GM12878 (cell line): ENCODE measurements around the gene LDLRAD4. TPM values are rescaled to one million over a fixed set of nuclear protein-coding genes. Genes with fewer than 3 reads are reported as not detected.
A peak's percentile ranks its signal among the peaks of the same experiment; 100 is the strongest.

Experiments used
- CHD4 ChIP-seq: fragments of 200-600 bp; sonication (generic); IDR thresholded peaks from 2 replicates; pipeline ENCODE4 v1.6.1; 2016; ENCODE audit warnings: mild to moderate bottlenecking
- ETV6 ChIP-seq, 2 experiments: fragments of 450-650 bp in 1 of 2; IDR thresholded peaks in 1 of 2; conservative IDR thresholded peaks in 1 of 2; 2 replicates each; pipeline ENCODE4 v1.6.1; 2014; ENCODE audit warnings: antibody characterized with exemption in 1 of 2, borderline replicate concordance in 1 of 2, low read depth in 1 of 2, mild to moderate bottlenecking in 1 of 2, moderate library complexity in 1 of 2
- FOXM1 ChIP-seq: IDR thresholded peaks from 2 replicates; pipeline ENCODE4 v1.6.1; 2012; ENCODE audit warnings: low read depth, mild to moderate bottlenecking, inconsistent platforms, low read length, moderate library complexity
- IKZF1 ChIP-seq: fragments of 450-650 bp; conservative IDR thresholded peaks from 2 replicates; pipeline ENCODE4 v1.6.1; 2017; ENCODE audit warnings: antibody characterized with exemption, mild to moderate bottlenecking
- JUND ChIP-seq: IDR thresholded peaks from 2 replicates; pipeline ENCODE4 v1.6.1; 2012; ENCODE audit warnings: low read depth, mild to moderate bottlenecking, low read length, improper control_type of control experiment, moderate library complexity
- KLF5 ChIP-seq: fragments of 450-650 bp; IDR thresholded peaks from 2 replicates; pipeline ENCODE4 v1.6.1; 2014; ENCODE audit warnings: mild to moderate bottlenecking; ENCODE audit not compliant: partially characterized antibody
- MEF2A ChIP-seq: IDR thresholded peaks from 2 replicates; pipeline ENCODE4 v1.6.1; 2011; ENCODE audit warnings: low read depth, mild to moderate bottlenecking, low read length, moderate library complexity; ENCODE audit not compliant: insufficient read depth
- SMC3 ChIP-seq: IDR thresholded peaks from 2 replicates; pipeline ENCODE4 v1.6.1; 2011; ENCODE audit warnings: low read length, improper control_type of control experiment, borderline replicate concordance
- SPI1 ChIP-seq: IDR thresholded peaks from 2 replicates; pipeline ENCODE4 v1.6.1; 2011; ENCODE audit warnings: low read depth, mild to moderate bottlenecking, low read length, moderate library complexity, borderline replicate concordance; ENCODE audit not compliant: insufficient read depth
- SRF ChIP-seq, 2 experiments: IDR thresholded peaks; 2 replicates each; pipeline ENCODE4 v1.6.1; 2011; ENCODE audit warnings: low read depth in 2 of 2, low read length in 2 of 2, mild to moderate bottlenecking in 1 of 2, moderate library complexity in 1 of 2
- TBL1XR1 ChIP-seq: IDR thresholded peaks from 2 replicates; pipeline ENCODE4 v1.6.1; 2012; ENCODE audit warnings: low read depth, low read length, improper control_type of control experiment
- ZNF207 ChIP-seq: fragments of 450-650 bp; IDR thresholded peaks from 2 replicates; pipeline ENCODE4 v1.6.1; 2014; ENCODE audit warnings: antibody characterized with exemption, mild to moderate bottlenecking, borderline replicate concordance
- ZNF217 ChIP-seq: fragments of 450-650 bp; IDR thresholded peaks from 2 replicates; pipeline ENCODE4 v1.6.1; 2017; ENCODE audit warnings: antibody characterized with exemption, mild to moderate bottlenecking
- polyA plus RNA-seq, 11 experiments: library from polyadenylated mRNA; depleted of rRNA in 4 of 11; unstranded in 6 of 11; stranded (reverse) in 5 of 11; fragments of >200 nt; fragmentation: Nextera tagmentation in 4 of 11; fragmentation: Illumina TruSeq in 1 of 11; extraction: Ambion mirVana in 4 of 11; extraction: Trizol in 1 of 11; gene quantifications; 1 replicate in 1 of 11; 2 replicates in 10 of 11; pipeline versions ENCODE4 v1.2.1 to v1.2.3, GENCODE V29; 2011 to 2016; ENCODE audit warnings: inconsistent platforms in 2 of 11, missing spikeins in 2 of 11, low read depth in 1 of 11
- total RNA-seq, 4 experiments: library from RNA; depleted of rRNA in 3 of 4; stranded (reverse); fragments of >200 nt in 3 of 4; fragmentation: Illumina TruSeq in 1 of 4; extraction: Trizol in 1 of 4; gene quantifications; 2 replicates each; pipeline versions ENCODE4 v1.2.1 to v1.2.3, GENCODE V29; 2013 to 2021
- TF ChIP-seq, protein P1 (sequence below): fragments of 450-650 bp; IDR thresholded peaks from 2 replicates; pipeline ENCODE4 v1.6.1; 2017; ENCODE audit warnings: mild to moderate bottlenecking, low read depth, inconsistent platforms; ENCODE audit not compliant: poor library complexity, severe bottlenecking
- TF ChIP-seq, protein P2 (sequence below): IDR thresholded peaks from 2 replicates; pipeline ENCODE4 v1.6.1; 2011; ENCODE audit warnings: borderline replicate concordance, low read depth, mild to moderate bottlenecking, moderate library complexity, mixed read lengths, low read length; ENCODE audit not compliant: insufficient read depth; ENCODE audit errors: extremely low read length
- TF ChIP-seq, protein P3 (sequence below): IDR thresholded peaks from 2 replicates; pipeline ENCODE4 v1.6.1; 2011; ENCODE audit warnings: low read depth, low read length, improper control_type of control experiment, borderline replicate concordance
- TF ChIP-seq, protein P4 (sequence below): fragments of 450-650 bp; IDR thresholded peaks from 2 replicates; pipeline ENCODE4 v1.6.1; 2017; ENCODE audit warnings: mild to moderate bottlenecking, moderate library complexity

LDLRAD4 gene
- total and polyA plus RNA-seq, 10 of the 15 experiments (the other 5 are each of a cell fraction or from before 2014, with no cell fraction given), result 2.7 to 16.8 (median 11.2) TPM

DNA sequence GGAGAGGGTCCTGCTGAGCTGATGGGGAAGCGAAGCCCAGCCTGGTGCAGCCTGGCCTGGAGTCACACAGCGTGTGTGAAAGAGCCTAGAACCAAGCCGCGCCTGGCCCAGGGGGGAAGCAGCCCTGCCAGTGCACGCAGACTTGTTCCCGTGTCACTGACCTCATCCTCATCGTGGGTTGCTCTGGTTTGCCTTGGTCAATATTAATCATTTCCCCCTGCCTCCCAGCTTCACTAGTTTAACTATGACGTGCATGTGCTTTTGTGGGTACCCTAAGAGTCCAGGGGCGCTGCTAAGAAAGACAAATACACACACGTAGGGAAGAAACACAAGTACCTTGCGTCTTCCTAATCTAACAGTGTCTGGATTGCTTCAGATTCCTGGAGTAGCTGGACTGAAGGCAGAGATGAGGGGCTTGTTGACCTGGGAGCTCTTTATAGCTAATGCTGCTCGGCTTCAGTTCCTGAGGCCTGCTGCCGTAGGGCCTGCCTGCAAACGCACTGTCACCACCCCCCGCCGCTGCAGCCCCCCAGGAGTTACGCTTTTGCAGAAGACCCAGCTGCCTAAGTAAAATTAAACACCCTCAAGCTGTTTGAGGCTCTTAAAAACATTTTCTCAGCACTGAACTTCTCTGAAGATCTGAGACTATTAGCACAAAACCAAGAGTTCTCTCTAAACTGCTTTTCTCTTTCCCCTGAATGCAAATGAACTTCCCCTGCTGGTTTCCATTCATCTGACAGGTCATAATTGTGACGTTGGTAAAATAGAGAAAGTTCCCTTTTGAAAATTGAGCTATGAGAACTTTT, 348.6 kb downstream of the LDLRAD4 start (continued):
- TF ChIP-seq, protein P1, sequence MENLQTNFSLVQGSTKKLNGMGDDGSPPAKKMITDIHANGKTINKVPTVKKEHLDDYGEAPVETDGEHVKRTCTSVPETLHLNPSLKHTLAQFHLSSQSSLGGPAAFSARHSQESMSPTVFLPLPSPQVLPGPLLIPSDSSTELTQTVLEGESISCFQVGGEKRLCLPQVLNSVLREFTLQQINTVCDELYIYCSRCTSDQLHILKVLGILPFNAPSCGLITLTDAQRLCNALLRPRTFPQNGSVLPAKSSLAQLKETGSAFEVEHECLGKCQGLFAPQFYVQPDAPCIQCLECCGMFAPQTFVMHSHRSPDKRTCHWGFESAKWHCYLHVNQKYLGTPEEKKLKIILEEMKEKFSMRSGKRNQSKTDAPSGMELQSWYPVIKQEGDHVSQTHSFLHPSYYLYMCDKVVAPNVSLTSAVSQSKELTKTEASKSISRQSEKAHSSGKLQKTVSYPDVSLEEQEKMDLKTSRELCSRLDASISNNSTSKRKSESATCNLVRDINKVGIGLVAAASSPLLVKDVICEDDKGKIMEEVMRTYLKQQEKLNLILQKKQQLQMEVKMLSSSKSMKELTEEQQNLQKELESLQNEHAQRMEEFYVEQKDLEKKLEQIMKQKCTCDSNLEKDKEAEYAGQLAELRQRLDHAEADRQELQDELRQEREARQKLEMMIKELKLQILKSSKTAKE, result no peak
- TF ChIP-seq, protein P2, sequence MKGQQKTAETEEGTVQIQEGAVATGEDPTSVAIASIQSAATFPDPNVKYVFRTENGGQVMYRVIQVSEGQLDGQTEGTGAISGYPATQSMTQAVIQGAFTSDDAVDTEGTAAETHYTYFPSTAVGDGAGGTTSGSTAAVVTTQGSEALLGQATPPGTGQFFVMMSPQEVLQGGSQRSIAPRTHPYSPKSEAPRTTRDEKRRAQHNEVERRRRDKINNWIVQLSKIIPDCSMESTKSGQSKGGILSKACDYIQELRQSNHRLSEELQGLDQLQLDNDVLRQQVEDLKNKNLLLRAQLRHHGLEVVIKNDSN, result no peak
- TF ChIP-seq MEF2A, result peak; percentile 52; the same call in 1 of the 2 replicates
- TF ChIP-seq, protein P3, sequence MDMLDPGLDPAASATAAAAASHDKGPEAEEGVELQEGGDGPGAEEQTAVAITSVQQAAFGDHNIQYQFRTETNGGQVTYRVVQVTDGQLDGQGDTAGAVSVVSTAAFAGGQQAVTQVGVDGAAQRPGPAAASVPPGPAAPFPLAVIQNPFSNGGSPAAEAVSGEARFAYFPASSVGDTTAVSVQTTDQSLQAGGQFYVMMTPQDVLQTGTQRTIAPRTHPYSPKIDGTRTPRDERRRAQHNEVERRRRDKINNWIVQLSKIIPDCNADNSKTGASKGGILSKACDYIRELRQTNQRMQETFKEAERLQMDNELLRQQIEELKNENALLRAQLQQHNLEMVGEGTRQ, result no peak
- no peak for TF ChIP-seq CHD4
- TF ChIP-seq SMC3, result peak; percentile 19; the same call in 1 of the 2 replicates
- no peak for TF ChIP-seq ZNF217
- peak; percentile 66; the same call in 1 of the 2 replicates for TF ChIP-seq SPI1
- peak; percentile 59; the same call in 1 of the 2 replicates for TF ChIP-seq JUND
- peak; percentile 85 for TF ChIP-seq IKZF1
- TF ChIP-seq KLF5, result peak; percentile 22
- TF ChIP-seq SRF (IDR thresholded peaks at IDR 0.05; ENCODE audit: low read depth in 2 of 2, low read length in 2 of 2), result no peak
- peak; percentile 63; the same call in 1 of the 2 replicates for TF ChIP-seq FOXM1
- peak in 1 of 2 experiments; percentile 69; a peak in 2 of 4 replicates for TF ChIP-seq ETV6 (conservative IDR thresholded peaks at IDR 0.05 in 1 of 2, IDR thresholded peaks at IDR 0.05 in 1 of 2; ENCODE audit: borderline replicate concordance in 1 of 2, low read depth in 1 of 2)
- peak; percentile 47 for TF ChIP-seq TBL1XR1
- peak; percentile 54; the same call in 1 of the 2 replicates for TF ChIP-seq ZNF207
- TF ChIP-seq, protein P4, sequence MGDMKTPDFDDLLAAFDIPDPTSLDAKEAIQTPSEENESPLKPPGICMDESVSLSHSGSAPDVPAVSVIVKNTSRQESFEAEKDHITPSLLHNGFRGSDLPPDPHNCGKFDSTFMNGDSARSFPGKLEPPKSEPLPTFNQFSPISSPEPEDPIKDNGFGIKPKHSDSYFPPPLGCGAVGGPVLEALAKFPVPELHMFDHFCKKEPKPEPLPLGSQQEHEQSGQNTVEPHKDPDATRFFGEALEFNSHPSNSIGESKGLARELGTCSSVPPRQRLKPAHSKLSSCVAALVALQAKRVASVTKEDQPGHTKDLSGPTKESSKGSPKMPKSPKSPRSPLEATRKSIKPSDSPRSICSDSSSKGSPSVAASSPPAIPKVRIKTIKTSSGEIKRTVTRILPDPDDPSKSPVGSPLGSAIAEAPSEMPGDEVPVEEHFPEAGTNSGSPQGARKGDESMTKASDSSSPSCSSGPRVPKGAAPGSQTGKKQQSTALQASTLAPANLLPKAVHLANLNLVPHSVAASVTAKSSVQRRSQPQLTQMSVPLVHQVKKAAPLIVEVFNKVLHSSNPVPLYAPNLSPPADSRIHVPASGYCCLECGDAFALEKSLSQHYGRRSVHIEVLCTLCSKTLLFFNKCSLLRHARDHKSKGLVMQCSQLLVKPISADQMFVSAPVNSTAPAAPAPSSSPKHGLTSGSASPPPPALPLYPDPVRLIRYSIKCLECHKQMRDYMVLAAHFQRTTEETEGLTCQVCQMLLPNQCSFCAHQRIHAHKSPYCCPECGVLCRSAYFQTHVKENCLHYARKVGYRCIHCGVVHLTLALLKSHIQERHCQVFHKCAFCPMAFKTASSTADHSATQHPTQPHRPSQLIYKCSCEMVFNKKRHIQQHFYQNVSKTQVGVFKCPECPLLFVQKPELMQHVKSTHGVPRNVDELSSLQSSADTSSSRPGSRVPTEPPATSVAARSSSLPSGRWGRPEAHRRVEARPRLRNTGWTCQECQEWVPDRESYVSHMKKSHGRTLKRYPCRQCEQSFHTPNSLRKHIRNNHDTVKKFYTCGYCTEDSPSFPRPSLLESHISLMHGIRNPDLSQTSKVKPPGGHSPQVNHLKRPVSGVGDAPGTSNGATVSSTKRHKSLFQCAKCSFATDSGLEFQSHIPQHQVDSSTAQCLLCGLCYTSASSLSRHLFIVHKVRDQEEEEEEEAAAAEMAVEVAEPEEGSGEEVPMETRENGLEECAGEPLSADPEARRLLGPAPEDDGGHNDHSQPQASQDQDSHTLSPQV, result peak; percentile 83; the same call in 1 of the 2 replicates
